Nephron (organoid): ENCODE results near the gene OLA1.
A peak's percentile ranks its signal among the peaks of the same experiment; 100 is the strongest.

ENCODE experiments used
- H3K27ac Mint-ChIP-seq, 3 experiments: 2 replicates each; pipeline ENCODE4 v1.8.0; 2020; ENCODE audit warnings: mixed read lengths in 3 of 3, mild to moderate bottlenecking in 2 of 3, moderate library complexity in 1 of 3
- H3K27me3 Mint-ChIP-seq: 2 replicates; pipeline ENCODE4 v1.8.0; 2021; ENCODE audit warnings: low read depth, mild to moderate bottlenecking, moderate library complexity, mixed read lengths
- H3K36me3 Mint-ChIP-seq: 2 replicates; pipeline ENCODE4 v1.8.0; 2020; ENCODE audit warnings: low read depth, mixed read lengths
- H3K4me1 Mint-ChIP-seq: 2 replicates; pipeline ENCODE4 v1.8.0; 2020; ENCODE audit warnings: mixed read lengths
- H3K4me3 Mint-ChIP-seq, 3 experiments: 2 replicates each; pipeline ENCODE4 v1.8.0; 2020; ENCODE audit warnings: mild to moderate bottlenecking in 3 of 3, mixed read lengths in 3 of 3, moderate library complexity in 2 of 3
- H3K9me3 Mint-ChIP-seq: 2 replicates; pipeline ENCODE4 v1.8.0; 2020; ENCODE audit warnings: mixed read lengths
- CTCF ChIP-seq, 3 experiments: fragments of 200-600 bp; sonication (generic); IDR thresholded peaks; one replicate each; pipeline ENCODE4 v1.5.0; 2021; ENCODE audit warnings: antibody characterized with exemption in 3 of 3; ENCODE audit not compliant: unreplicated experiment in 3 of 3

OLA1 gene

GRCh38 chr2:174072857-174073256 is 175.5 kb downstream of the OLA1 start:
- Mint-ChIP-seq H3K9me3 (no peaks in the 10 kb centered on the region), H3K4me3 (no peak overlapping the region), H3K4me1 (no peaks in the 10 kb centered on the region), H3K27me3 (no peaks in the 10 kb centered on the region), H3K36me3 (peaks cover 8% of the 10 kb centered on the region), H3K27ac (no peak overlapping the region)
- TF ChIP-seq CTCF (IDR thresholded peaks at IDR 0.05; ENCODE audit: unreplicated experiment in 3 of 3): no peak

- no peak for TF ChIP-seq CTCF (IDR thresholded peaks at IDR 0.05; ENCODE audit: unreplicated experiment in 3 of 3)
- H3K36me3 Mint-ChIP-seq: peaks cover 8% of the 10 kb centered on the region
- H3K27me3 Mint-ChIP-seq: no peaks in the 10 kb centered on the region
- H3K4me3 Mint-ChIP-seq: no peak overlapping the region
- no peaks in the 10 kb centered on the region for H3K4me1 Mint-ChIP-seq
- peak overlapping the region in 1 of 3 experiments; percentile 9 for H3K27ac Mint-ChIP-seq
- H3K9me3 Mint-ChIP-seq: no peaks in the 10 kb centered on the region
These were observed 176.3 kb downstream of the OLA1 start for GRCh38 chr2:174072069-174072468.

DNA sequence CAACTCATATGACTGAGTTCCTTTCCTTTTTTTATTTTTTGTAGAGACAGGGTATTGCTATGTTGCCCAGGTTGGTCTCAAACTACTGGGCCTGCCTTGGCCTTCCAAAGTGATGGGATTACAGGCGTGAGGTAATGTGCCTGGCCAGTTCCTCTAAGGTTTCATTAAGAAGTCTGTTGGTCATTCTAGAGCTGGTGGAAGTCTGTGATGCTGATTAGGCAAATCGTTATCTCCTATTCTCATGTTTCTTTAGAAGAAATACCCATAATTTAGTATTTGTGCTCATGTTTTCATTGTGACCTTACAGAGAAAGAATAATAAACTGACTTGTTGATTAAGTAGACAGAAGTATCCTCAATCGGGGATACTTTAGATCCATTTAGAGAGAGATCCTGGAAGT is 177.0 kb downstream of the OLA1 start:
- no peak for TF ChIP-seq CTCF (IDR thresholded peaks at IDR 0.05; ENCODE audit: unreplicated experiment in 3 of 3)
- H3K27ac Mint-ChIP-seq: no peak overlapping the region
- H3K36me3 Mint-ChIP-seq: peaks cover 8% of the 10 kb centered on the region
- H3K4me3 Mint-ChIP-seq: no peak overlapping the region
- H3K27me3 Mint-ChIP-seq: no peaks in the 10 kb centered on the region
- H3K9me3 Mint-ChIP-seq: no peaks in the 10 kb centered on the region
- H3K4me1 Mint-ChIP-seq: no peaks in the 10 kb centered on the region

- H3K27ac Mint-ChIP-seq: no peak overlapping the region
- H3K27me3 Mint-ChIP-seq: no peaks in the 10 kb centered on the region
- no peaks in the 10 kb centered on the region for H3K9me3 Mint-ChIP-seq
- H3K4me3 Mint-ChIP-seq: no peak overlapping the region
- peaks cover 8% of the 10 kb centered on the region for H3K36me3 Mint-ChIP-seq
- TF ChIP-seq CTCF (IDR thresholded peaks at IDR 0.05; ENCODE audit: unreplicated experiment in 3 of 3): no peak
- no peaks in the 10 kb centered on the region for H3K4me1 Mint-ChIP-seq
These were observed 178.1 kb downstream of the OLA1 start for GRCh38 chr2:174070281-174070680.

DNA sequence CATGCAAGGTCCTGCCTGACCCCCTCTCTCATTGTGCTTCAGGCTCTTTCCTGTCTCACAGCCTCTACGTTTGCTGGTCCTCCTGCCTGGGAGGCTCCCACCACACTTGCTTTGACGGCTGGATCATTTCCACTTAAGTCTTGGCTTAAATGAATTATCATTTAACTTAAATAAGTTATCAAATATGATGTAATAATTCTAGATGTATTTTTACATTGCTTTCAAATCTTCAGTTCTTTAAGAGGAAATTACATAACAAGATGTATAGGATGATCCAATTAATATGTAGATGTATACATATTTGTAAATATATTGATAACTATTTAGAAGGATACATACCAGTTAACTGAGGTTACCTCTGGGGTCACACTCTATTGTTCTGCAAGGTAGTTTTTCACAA is 180.5 kb downstream of the OLA1 start:
- Mint-ChIP-seq H3K36me3 (peaks cover 3% of the 10 kb centered on the region), H3K27me3 (no peaks in the 10 kb centered on the region), H3K27ac (no peak overlapping the region), H3K4me1 (peaks cover 10% of the 10 kb centered on the region), H3K4me3 (no peak overlapping the region), H3K9me3 (no peaks in the 10 kb centered on the region)
- no peak for TF ChIP-seq CTCF (IDR thresholded peaks at IDR 0.05; ENCODE audit: unreplicated experiment in 3 of 3)

DNA sequence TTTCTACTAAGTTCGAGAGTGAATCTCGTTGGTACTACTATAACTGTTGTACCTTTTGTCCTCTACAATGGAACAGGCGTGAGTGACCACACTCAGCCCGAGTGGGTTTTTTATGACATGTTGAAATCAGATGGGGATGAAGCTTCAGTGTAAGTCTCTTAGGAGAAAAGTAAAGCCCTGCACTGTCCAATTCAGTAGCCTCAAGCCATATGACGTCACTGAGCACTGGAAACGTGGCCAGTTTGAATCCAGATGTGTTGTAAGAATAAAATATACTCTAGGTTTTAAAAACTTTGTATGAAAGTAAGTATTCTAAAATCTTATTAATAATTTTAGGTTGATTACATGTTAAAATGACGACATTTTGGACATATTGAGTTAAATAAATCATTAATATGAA is 181.5 kb downstream of the OLA1 start:
- Mint-ChIP-seq H3K9me3 (no peaks in the 10 kb centered on the region), H3K36me3 (peaks cover 3% of the 10 kb centered on the region), H3K4me3 (no peak overlapping the region), H3K4me1 (peaks cover 12% of the 10 kb centered on the region), H3K27me3 (no peaks in the 10 kb centered on the region), H3K27ac (no peak overlapping the region)
- TF ChIP-seq CTCF (IDR thresholded peaks at IDR 0.05; ENCODE audit: unreplicated experiment in 3 of 3): no peak
